ENCODE measurements around the gene IMP4.

IMP4 gene

GRCh38 chr2:130358420-130359350, 16.0 kb downstream of the IMP4 start:
- DNase-seq = no peak

- no peak for DNase-seq
Measured at GRCh38 chr2:130359466-130359865, 16.8 kb downstream of the IMP4 start.

- DNase-seq = no peak
Measured at GRCh38 chr2:130363479-130363878, 20.8 kb downstream of the IMP4 start.

GRCh38 chr2:130365075-130365474, 22.4 kb downstream of the IMP4 start:
- DNase-seq = no peak

GRCh38 chr2:130365963-130366362, 23.3 kb downstream of the IMP4 start:
- no peak for DNase-seq

GRCh38 chr2:130366720-130367119, 24.0 kb downstream of the IMP4 start:
- no peak for DNase-seq

- DNase-seq = no peak
Measured at GRCh38 chr2:130368786-130369185, 26.1 kb downstream of the IMP4 start.

GRCh38 chr2:130369311-130369964, 26.7 kb downstream of the IMP4 start:
- DNase-seq = no peak

- DNase-seq = no peak
Measured at GRCh38 chr2:130369965-130370341, 27.3 kb downstream of the IMP4 start.

- DNase-seq = no peak
Measured at GRCh38 chr2:130370490-130370889, 27.8 kb downstream of the IMP4 start.

GRCh38 chr2:130371723-130372054, 29.0 kb downstream of the IMP4 start:
- no peak for DNase-seq

- peak; percentile 68 for DNase-seq
Measured at GRCh38 chr2:130372055-130372832, 29.5 kb downstream of the IMP4 start.

GRCh38 chr2:130372833-130373807, 30.4 kb downstream of the IMP4 start:
- no peak for DNase-seq

- DNase-seq = no peak
Measured at GRCh38 chr2:130373808-130374365, 31.2 kb downstream of the IMP4 start.

GRCh38 chr2:130374587-130375290, 32.0 kb downstream of the IMP4 start:
- no peak for DNase-seq

GRCh38 chr2:130375291-130376266, 32.9 kb downstream of the IMP4 start:
- DNase-seq = no peak

GRCh38 chr2:130376433-130377293, 34.0 kb downstream of the IMP4 start:
- DNase-seq = no peak

GRCh38 chr2:130377491-130377890, 34.8 kb downstream of the IMP4 start:
- DNase-seq = no peak

Data from stimulated activated CD4-positive, alpha-beta T cell treated with anti-CD3 and anti-CD28 coated beads, Interleukin-4, amount 100 ng/mL, for 1 hour (primary cell).